ENCODE measurements around the gene CEP192.

The CEP192 gene

DNA sequence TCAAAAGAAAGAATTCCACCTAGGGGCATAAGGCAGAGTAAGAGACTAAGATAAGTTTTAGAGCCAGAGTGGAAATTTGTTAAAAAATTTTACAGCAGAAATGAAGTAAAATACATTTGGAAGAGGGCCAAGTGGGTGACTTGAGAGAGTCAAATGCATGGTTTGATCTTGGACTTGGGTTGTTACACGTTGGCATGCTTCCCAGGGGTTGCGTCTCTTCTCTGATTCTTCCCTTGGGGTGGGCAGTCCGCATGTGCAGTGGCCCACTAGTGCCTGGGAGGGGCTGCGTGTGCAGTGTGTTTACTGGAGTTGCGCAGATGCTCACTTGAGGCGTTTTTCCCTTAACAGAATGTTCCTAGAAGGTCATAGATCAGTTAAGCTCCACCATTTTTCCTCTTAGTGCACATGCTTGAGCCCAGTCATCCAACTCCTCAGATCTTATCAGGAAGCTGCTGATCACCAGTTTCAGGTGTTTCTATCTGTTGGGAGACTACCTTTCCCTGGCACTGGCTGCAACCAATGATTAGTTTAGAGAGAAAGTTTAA, 30.2 kb upstream of the CEP192 start:
- Histone ChIP-seq H3K9me2 (replicated peaks; ENCODE audit: low read depth, low read length) (no peaks in the 10 kb centered on the region), H3K9ac (ENCODE audit: low read depth, low read length, poor library complexity, severe bottlenecking) (no peak overlapping the region), H3K27me3 (ENCODE audit: insufficient read depth, low read length, poor library complexity, severe bottlenecking) (no peaks in the 10 kb centered on the region), H3K36me3 (ENCODE audit: insufficient read depth, low read length) (peaks cover 61% of the 10 kb centered on the region), H3K4me3 (ENCODE audit: low read length, poor library complexity, severe bottlenecking) (no peak overlapping the region), H3K4me2 (ENCODE audit: low read depth, low read length, poor library complexity, severe bottlenecking) (no peak overlapping the region), H2AFZ (ENCODE audit: low read length) (no peak overlapping the region), H3F3A (ENCODE audit: low read depth) (no peaks in the 10 kb centered on the region), H3K9me3 (ENCODE audit: insufficient read depth, low read depth, low read length) (peaks cover 8% of the 10 kb centered on the region; the same call in 1 of the 2 replicates), H3K4me1 (ENCODE audit: insufficient read depth, low read length, poor library complexity, severe bottlenecking) (peaks cover 3% of the 10 kb centered on the region), H4K20me1 (ENCODE audit: insufficient read depth, low read length, poor library complexity, severe bottlenecking) (peaks cover 15% of the 10 kb centered on the region), H3K79me2 (ENCODE audit: insufficient read depth, low read length) (peaks cover 52% of the 10 kb centered on the region)
- no peak for TF ChIP-seq EZH2phosphoT487 (IDR thresholded peaks at IDR 0.05; ENCODE audit: borderline replicate concordance)
- TF ChIP-seq, protein P1, sequence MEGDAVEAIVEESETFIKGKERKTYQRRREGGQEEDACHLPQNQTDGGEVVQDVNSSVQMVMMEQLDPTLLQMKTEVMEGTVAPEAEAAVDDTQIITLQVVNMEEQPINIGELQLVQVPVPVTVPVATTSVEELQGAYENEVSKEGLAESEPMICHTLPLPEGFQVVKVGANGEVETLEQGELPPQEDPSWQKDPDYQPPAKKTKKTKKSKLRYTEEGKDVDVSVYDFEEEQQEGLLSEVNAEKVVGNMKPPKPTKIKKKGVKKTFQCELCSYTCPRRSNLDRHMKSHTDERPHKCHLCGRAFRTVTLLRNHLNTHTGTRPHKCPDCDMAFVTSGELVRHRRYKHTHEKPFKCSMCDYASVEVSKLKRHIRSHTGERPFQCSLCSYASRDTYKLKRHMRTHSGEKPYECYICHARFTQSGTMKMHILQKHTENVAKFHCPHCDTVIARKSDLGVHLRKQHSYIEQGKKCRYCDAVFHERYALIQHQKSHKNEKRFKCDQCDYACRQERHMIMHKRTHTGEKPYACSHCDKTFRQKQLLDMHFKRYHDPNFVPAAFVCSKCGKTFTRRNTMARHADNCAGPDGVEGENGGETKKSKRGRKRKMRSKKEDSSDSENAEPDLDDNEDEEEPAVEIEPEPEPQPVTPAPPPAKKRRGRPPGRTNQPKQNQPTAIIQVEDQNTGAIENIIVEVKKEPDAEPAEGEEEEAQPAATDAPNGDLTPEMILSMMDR (conservative IDR thresholded peaks at IDR 0.05; ENCODE audit: low read length) = no peak

DNA sequence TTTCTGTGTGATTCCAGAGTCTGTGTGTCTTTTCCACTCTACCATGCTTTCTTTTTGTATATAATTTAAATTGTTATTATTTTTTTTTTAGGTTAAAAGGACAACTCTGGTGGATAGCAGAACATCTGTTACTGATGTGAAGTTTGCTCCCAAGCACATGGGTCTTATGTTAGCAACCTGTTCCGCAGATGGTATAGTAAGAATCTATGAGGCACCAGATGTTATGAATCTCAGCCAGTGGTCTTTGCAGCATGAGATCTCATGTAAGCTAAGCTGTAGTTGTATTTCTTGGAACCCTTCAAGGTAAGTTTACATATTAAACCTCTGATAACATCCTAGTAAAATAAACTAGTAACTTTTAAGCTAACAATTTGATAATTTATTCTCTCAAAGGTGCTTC, 28.1 kb upstream of the CEP192 start:
- peaks cover 69% of the 10 kb centered on the region for H3K36me3 ChIP-seq (ENCODE audit: insufficient read depth, low read length)
- no peak overlapping the region for H2AFZ ChIP-seq (ENCODE audit: low read length)
- peaks cover 8% of the 10 kb centered on the region; the same call in 1 of the 2 replicates for H3K9me3 ChIP-seq (ENCODE audit: insufficient read depth, low read depth, low read length)
- no peaks in the 10 kb centered on the region for H3F3A ChIP-seq (ENCODE audit: low read depth)
- H3K9me2 ChIP-seq (replicated peaks; ENCODE audit: low read depth, low read length) = no peaks in the 10 kb centered on the region
- H3K79me2 ChIP-seq (ENCODE audit: insufficient read depth, low read length) = peaks cover 45% of the 10 kb centered on the region
- H3K9ac ChIP-seq (ENCODE audit: low read depth, low read length, poor library complexity, severe bottlenecking) = no peak overlapping the region
- no peak overlapping the region for H3K4me3 ChIP-seq (ENCODE audit: low read length, poor library complexity, severe bottlenecking)
- peaks cover 3% of the 10 kb centered on the region for H3K4me1 ChIP-seq (ENCODE audit: insufficient read depth, low read length, poor library complexity, severe bottlenecking)
- H3K27me3 ChIP-seq (ENCODE audit: insufficient read depth, low read length, poor library complexity, severe bottlenecking) = no peaks in the 10 kb centered on the region
- no peak overlapping the region for H3K4me2 ChIP-seq (ENCODE audit: low read depth, low read length, poor library complexity, severe bottlenecking)
- TF ChIP-seq, protein P1 (conservative IDR thresholded peaks at IDR 0.05; ENCODE audit: low read length) = no peak
- no peak for TF ChIP-seq EZH2phosphoT487 (IDR thresholded peaks at IDR 0.05; ENCODE audit: borderline replicate concordance)
- H4K20me1 ChIP-seq (ENCODE audit: insufficient read depth, low read length, poor library complexity, severe bottlenecking) = peaks cover 15% of the 10 kb centered on the region

DNA sequence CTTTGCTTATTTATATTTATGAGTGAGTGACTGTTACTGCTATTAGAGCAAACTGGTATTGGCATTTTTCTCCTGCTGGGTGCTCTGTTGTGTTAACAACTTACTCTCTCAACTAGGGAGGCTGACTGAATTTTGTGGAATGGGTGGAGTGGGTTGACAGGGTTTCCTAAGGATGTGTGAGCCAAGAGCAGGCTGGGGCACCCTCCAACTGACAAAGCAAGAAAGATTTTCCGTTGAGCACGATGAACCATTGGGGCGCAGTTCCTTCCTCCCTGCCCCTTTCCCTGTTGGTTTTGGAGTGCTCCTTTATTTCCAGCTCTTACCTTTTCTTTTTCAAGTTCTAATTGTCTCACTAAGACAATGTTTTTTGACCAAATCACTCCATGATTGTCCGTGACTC, 23.0 kb upstream of the CEP192 start:
- no peaks in the 10 kb centered on the region for H3K4me1 ChIP-seq (ENCODE audit: insufficient read depth, low read length, poor library complexity, severe bottlenecking)
- H2AFZ ChIP-seq (ENCODE audit: low read length) = no peak overlapping the region
- no peak overlapping the region for H3K9ac ChIP-seq (ENCODE audit: low read depth, low read length, poor library complexity, severe bottlenecking)
- H3K79me2 ChIP-seq (ENCODE audit: insufficient read depth, low read length) = no peaks in the 10 kb centered on the region
- H4K20me1 ChIP-seq (ENCODE audit: insufficient read depth, low read length, poor library complexity, severe bottlenecking) = no peaks in the 10 kb centered on the region
- peaks cover 77% of the 10 kb centered on the region for H3K36me3 ChIP-seq (ENCODE audit: insufficient read depth, low read length)
- no peak overlapping the region for H3K4me3 ChIP-seq (ENCODE audit: low read length, poor library complexity, severe bottlenecking)
- H3K27me3 ChIP-seq (ENCODE audit: insufficient read depth, low read length, poor library complexity, severe bottlenecking) = no peaks in the 10 kb centered on the region
- no peaks in the 10 kb centered on the region for H3K9me2 ChIP-seq (replicated peaks; ENCODE audit: low read depth, low read length)
- H3K4me2 ChIP-seq (ENCODE audit: low read depth, low read length, poor library complexity, severe bottlenecking) = no peak overlapping the region
- TF ChIP-seq, protein P1 (conservative IDR thresholded peaks at IDR 0.05; ENCODE audit: low read length) = no peak
- no peak for TF ChIP-seq EZH2phosphoT487 (IDR thresholded peaks at IDR 0.05; ENCODE audit: borderline replicate concordance)
- no peaks in the 10 kb centered on the region for H3K9me3 ChIP-seq (ENCODE audit: insufficient read depth, low read depth, low read length)
- no peaks in the 10 kb centered on the region for H3F3A ChIP-seq (ENCODE audit: low read depth)
